ENCODE results near the gene USP1. TPM values are rescaled to one million over a fixed set of nuclear protein-coding genes. Genes with fewer than 3 reads are reported as not detected.

Gene USP1
- total RNA-seq, 4 donors from 2014 or later: 23.0 to 39.9 (median 33.7) TPM

DNA sequence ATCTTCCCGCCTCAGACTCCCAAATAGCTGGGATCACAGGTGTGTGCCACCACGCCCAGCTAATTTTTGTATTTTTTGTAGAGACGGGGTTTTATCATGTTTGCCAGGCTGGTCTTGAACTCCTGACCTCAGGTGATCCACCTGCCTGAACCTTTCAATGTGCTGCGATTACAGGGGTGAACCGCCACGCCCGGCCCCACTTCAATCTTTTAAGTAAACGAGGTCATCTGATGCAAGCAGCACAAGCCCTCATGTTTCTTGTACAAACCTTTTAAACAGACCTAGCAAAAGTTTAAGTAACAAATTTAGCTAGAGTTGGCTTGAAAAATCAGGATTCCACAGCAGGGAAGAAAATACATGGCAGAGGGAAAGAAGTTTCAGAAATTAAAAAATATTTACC is 21.2 kb upstream of the USP1 start:
- no peaks in the 10 kb centered on the region for H3K27me3 ChIP-seq
- WGBS, 2 donors (ENCODE audit: low coverage in 1 of 2): 80 to 100% methylated on average over 1 to 3 of the region's 8 CpGs
- H3K9me3 ChIP-seq: no peaks in the 10 kb centered on the region
- no peak for ATAC-seq
- no peak overlapping the region for H3K4me3 ChIP-seq
- H3K4me1 ChIP-seq: no peaks in the 10 kb centered on the region
- H3K27ac ChIP-seq: no peak overlapping the region
- H3K36me3 ChIP-seq: no peaks in the 10 kb centered on the region
- TF ChIP-seq, protein P1, sequence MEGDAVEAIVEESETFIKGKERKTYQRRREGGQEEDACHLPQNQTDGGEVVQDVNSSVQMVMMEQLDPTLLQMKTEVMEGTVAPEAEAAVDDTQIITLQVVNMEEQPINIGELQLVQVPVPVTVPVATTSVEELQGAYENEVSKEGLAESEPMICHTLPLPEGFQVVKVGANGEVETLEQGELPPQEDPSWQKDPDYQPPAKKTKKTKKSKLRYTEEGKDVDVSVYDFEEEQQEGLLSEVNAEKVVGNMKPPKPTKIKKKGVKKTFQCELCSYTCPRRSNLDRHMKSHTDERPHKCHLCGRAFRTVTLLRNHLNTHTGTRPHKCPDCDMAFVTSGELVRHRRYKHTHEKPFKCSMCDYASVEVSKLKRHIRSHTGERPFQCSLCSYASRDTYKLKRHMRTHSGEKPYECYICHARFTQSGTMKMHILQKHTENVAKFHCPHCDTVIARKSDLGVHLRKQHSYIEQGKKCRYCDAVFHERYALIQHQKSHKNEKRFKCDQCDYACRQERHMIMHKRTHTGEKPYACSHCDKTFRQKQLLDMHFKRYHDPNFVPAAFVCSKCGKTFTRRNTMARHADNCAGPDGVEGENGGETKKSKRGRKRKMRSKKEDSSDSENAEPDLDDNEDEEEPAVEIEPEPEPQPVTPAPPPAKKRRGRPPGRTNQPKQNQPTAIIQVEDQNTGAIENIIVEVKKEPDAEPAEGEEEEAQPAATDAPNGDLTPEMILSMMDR (IDR thresholded peaks at IDR 0.05): no peak
- no peak for TF ChIP-seq POLR2AphosphoS5 (IDR thresholded peaks at IDR 0.05)
- no peak for TF ChIP-seq POLR2A (IDR thresholded peaks at IDR 0.05)
- TF ChIP-seq EP300 (IDR thresholded peaks at IDR 0.05): no peak

DNA sequence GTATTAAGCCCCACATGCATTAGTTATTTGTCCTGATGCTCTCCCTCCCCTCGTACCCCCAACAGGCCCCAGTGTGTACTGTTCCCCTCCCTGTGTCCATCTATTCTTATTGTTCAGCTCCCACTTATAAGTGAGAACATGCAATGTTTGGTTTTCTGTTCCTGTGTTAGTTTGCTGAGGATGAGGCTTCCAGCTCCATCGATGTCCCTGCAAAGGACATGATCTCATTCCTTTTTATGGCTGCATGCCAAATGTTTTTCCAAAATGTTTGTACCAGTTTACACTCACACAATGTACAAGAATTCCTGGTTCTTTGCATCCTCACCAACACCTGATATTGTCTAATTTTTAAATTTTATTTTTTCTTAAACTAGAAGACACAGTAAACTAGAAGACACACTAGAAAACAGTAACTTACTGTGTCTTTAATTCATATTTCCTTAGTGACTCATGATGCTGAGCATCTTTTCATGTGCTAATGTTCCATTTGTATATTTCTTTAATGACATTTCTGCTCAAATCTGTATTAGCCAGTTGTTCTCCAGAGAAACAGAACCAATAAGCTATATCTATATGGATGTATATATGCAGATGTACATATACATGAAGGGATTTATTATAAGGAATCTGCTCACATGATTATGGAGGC is 19.4 kb upstream of the USP1 start:
- WGBS, 2 donors (ENCODE audit: low coverage in 1 of 2): 9 to 61% methylated on average over 1 to 2 of the region's 2 CpGs
- Histone ChIP-seq H3K36me3 (no peaks in the 10 kb centered on the region), H3K4me1 (no peaks in the 10 kb centered on the region), H3K27ac (no peak overlapping the region), H3K9me3 (no peaks in the 10 kb centered on the region), H3K27me3 (no peaks in the 10 kb centered on the region), H3K4me3 (no peak overlapping the region)
- ATAC-seq: no peak
- TF ChIP-seq POLR2A (IDR thresholded peaks at IDR 0.05): no peak
- no peak for TF ChIP-seq POLR2AphosphoS5 (IDR thresholded peaks at IDR 0.05)
- TF ChIP-seq, protein P1 (IDR thresholded peaks at IDR 0.05): no peak
- TF ChIP-seq EP300 (IDR thresholded peaks at IDR 0.05): no peak

DNA sequence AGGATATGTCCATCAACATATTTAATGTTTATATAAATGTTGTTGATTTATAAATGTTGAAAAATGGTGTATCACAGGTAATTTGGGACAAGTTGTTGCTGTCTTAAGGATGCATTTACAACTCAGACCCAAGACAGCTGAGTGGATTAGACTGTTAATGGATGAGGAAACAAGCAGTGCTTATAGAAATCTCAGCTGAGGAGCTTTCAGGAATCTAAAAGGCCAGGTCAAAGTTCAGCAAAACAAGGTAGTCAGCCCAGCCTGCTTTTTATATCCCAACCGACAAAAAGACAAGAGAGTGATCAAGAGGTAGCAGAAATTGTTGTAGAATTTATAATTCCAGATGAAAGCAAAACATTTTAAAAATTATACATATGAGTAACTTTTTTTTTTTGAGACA is 16.6 kb upstream of the USP1 start:
- no peaks in the 10 kb centered on the region for H3K27me3 ChIP-seq
- H3K9me3 ChIP-seq: no peaks in the 10 kb centered on the region
- no peak for TF ChIP-seq EP300 (IDR thresholded peaks at IDR 0.05)
- no peak for TF ChIP-seq POLR2A (IDR thresholded peaks at IDR 0.05)
- TF ChIP-seq POLR2AphosphoS5 (IDR thresholded peaks at IDR 0.05): no peak
- TF ChIP-seq, protein P1 (IDR thresholded peaks at IDR 0.05): no peak
- H3K27ac ChIP-seq: no peak overlapping the region
- no peak for ATAC-seq
- no peaks in the 10 kb centered on the region for H3K36me3 ChIP-seq
- no peaks in the 10 kb centered on the region for H3K4me1 ChIP-seq
- H3K4me3 ChIP-seq: no peak overlapping the region
- WGBS, 2 donors (ENCODE audit: low coverage in 1 of 2): 50 to 69% methylated on average over 1 of the region's 1 CpG

DNA sequence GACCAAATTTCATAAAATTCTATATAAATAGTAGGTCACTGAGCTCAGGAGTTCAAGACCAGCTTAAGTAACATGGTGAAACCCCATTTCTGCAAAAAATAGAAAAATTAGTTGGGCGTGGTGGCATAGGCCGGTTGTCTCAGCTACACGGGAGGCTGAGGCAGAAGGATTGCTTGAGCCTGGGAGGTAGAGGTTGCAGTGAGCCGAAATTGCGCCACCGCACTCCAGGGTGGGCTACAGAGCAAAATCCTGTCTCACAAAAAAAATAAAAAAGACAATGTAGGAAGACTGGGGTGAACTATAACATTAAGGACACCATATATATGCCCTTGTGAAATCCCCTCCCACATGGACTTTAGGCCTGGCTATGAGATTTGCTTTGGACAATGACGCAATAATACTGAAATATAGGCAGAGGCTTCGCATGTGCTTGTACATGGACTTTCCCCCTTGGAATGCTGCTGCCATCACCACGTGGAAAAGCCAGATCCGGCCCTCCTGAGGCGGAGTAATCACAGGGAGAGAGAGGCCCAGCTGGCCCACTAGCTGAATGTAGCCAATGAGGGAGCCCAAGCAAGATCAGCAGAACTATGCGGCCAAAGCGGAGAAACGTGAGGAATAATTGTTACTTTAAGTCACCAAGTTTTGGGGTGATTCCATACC is 13.1 kb upstream of the USP1 start:
- no peak overlapping the region for H3K4me3 ChIP-seq
- no peaks in the 10 kb centered on the region for H3K36me3 ChIP-seq
- no peak for ATAC-seq
- 90 to 92% methylated on average over 5 to 12 of the region's 14 CpGs for WGBS, 2 donors (ENCODE audit: low coverage in 1 of 2)
- H3K4me1 ChIP-seq: no peaks in the 10 kb centered on the region
- H3K9me3 ChIP-seq: no peaks in the 10 kb centered on the region
- H3K27me3 ChIP-seq: no peaks in the 10 kb centered on the region
- TF ChIP-seq, protein P1 (IDR thresholded peaks at IDR 0.05): no peak
- TF ChIP-seq EP300 (IDR thresholded peaks at IDR 0.05): no peak
- TF ChIP-seq POLR2AphosphoS5 (IDR thresholded peaks at IDR 0.05): no peak
- TF ChIP-seq POLR2A (IDR thresholded peaks at IDR 0.05): no peak
- no peak overlapping the region for H3K27ac ChIP-seq

DNA sequence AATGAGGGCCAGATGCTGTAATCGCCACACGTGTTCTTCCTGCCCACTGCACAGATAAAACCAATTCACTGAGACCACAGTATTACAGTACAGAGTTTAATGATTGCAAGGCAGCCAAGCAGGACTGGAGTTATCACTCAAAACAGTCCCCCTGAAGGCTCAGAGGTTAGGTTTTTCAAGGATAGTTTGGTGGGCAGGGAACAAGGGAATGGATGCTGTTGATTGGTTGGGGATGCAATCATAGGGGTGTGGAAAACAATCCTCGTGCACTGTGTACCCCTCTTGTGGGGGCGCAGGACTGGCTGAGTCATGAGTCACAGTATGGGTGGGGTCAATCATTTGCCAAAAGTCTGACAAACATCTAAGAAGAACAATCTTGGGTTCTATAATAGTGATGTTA is 12.4 kb upstream of the USP1 start:
- ATAC-seq: no peak
- Histone ChIP-seq H3K27ac (no peak overlapping the region), H3K9me3 (no peaks in the 10 kb centered on the region), H3K36me3 (no peaks in the 10 kb centered on the region), H3K4me1 (no peaks in the 10 kb centered on the region), H3K27me3 (no peaks in the 10 kb centered on the region), H3K4me3 (no peak overlapping the region)
- TF ChIP-seq POLR2A (IDR thresholded peaks at IDR 0.05): no peak
- no peak for TF ChIP-seq POLR2AphosphoS5 (IDR thresholded peaks at IDR 0.05)
- WGBS, 2 donors (ENCODE audit: low coverage in 1 of 2): 61 to 94% methylated on average over 2 to 4 of the region's 4 CpGs

Data from gastroesophageal sphincter (tissue), 4 donors.